H9 (cell line): ENCODE results near the gene EXOG. TPM values are rescaled to one million over a fixed set of nuclear protein-coding genes. Genes with fewer than 3 reads are reported as not detected.

Experiments
- DNase-seq: peaks from one replicate; pipeline ENCODE4 v3.0.0-alpha.2; 2017
- H2AFZ ChIP-seq: one replicate; pipeline ENCODE4 v1.6.1; 2013; ENCODE audit warnings: mild to moderate bottlenecking, low read length, control low read depth, moderate library complexity
- H2AK5ac ChIP-seq: 2 replicates; pipeline ENCODE4 v1.6.1; 2013; ENCODE audit warnings: low read length, control low read depth, mixed read lengths; ENCODE audit not compliant: insufficient read length
- H2BK120ac ChIP-seq: one replicate; pipeline ENCODE4 v1.6.1; 2013; ENCODE audit warnings: low read depth, mild to moderate bottlenecking, low read length, control low read depth, inconsistent platforms; ENCODE audit not compliant: poor library complexity, severe bottlenecking
- H2BK12ac ChIP-seq: 2 replicates; pipeline ENCODE4 v1.6.1; 2013; ENCODE audit warnings: low read length, control low read depth, mixed read lengths, low read depth; ENCODE audit not compliant: insufficient read length
- H2BK15ac ChIP-seq: 2 replicates; pipeline ENCODE4 v1.6.1; 2013; ENCODE audit warnings: low read depth, low read length, control low read depth
- H2BK20ac ChIP-seq: one replicate; pipeline ENCODE4 v1.6.1; 2013; ENCODE audit warnings: low read depth, mild to moderate bottlenecking, low read length, control low read depth, inconsistent platforms; ENCODE audit not compliant: poor library complexity, severe bottlenecking
- H2BK5ac ChIP-seq: 2 replicates; pipeline ENCODE4 v1.6.1; 2013; ENCODE audit warnings: low read length, control low read depth, mixed read lengths; ENCODE audit not compliant: insufficient read length
- H3K14ac ChIP-seq: 2 replicates; pipeline ENCODE4 v1.6.1; 2013; ENCODE audit warnings: low read length, control low read depth; ENCODE audit not compliant: insufficient read depth
- H3K18ac ChIP-seq: 2 replicates; pipeline ENCODE4 v1.6.1; 2013; ENCODE audit warnings: low read depth, mild to moderate bottlenecking, mixed read lengths, low read length, control low read depth; ENCODE audit not compliant: insufficient read length
- H3K23ac ChIP-seq: 2 replicates; pipeline ENCODE4 v1.6.1; 2013; ENCODE audit warnings: low read length, control low read depth, mixed read lengths, low read depth; ENCODE audit not compliant: insufficient read length
- H3K23me2 ChIP-seq: 2 replicates; pipeline ENCODE4 v1.6.1; 2013; ENCODE audit warnings: low read depth, mild to moderate bottlenecking, mixed read lengths, low read length, control low read depth; ENCODE audit not compliant: insufficient read length, poor library complexity, severe bottlenecking
- H3K27ac ChIP-seq: 2 replicates; pipeline ENCODE4 v1.5.1; 2013; ENCODE audit warnings: low read length, control low read depth, mixed read lengths, low read depth; ENCODE audit not compliant: insufficient read length
- H3K27me3 ChIP-seq: 2 replicates; pipeline ENCODE4 v1.6.1; 2013; ENCODE audit warnings: low read length, control low read depth, inconsistent platforms; ENCODE audit not compliant: insufficient read depth
- H3K4ac ChIP-seq: 2 replicates; pipeline ENCODE4 v1.6.1; 2013; ENCODE audit warnings: low read depth, mild to moderate bottlenecking, control low read depth, inconsistent platforms, low read length, moderate library complexity
- H3K4me1 ChIP-seq: 2 replicates; pipeline ENCODE4 v1.6.1; 2013; ENCODE audit warnings: low read length, control low read depth, inconsistent platforms; ENCODE audit not compliant: insufficient read depth
- H3K4me2 ChIP-seq: 2 replicates; pipeline ENCODE4 v1.6.1; 2013; ENCODE audit warnings: low read length, control low read depth, mixed read lengths; ENCODE audit not compliant: insufficient read length, insufficient read depth
- H3K56ac ChIP-seq: 2 replicates; pipeline ENCODE4 v1.6.1; 2013; ENCODE audit warnings: low read depth, mild to moderate bottlenecking, mixed read lengths, low read length, control low read depth; ENCODE audit not compliant: insufficient read length
- H3K79me1 ChIP-seq: 2 replicates; pipeline ENCODE4 v1.6.1; 2013; ENCODE audit warnings: low read depth, mild to moderate bottlenecking, moderate library complexity, low read length, control low read depth, inconsistent platforms; ENCODE audit not compliant: insufficient read depth, poor library complexity, severe bottlenecking
- H3K79me2 ChIP-seq: 2 replicates; pipeline ENCODE4 v1.6.1; 2013; ENCODE audit warnings: low read length, control low read depth, inconsistent platforms; ENCODE audit not compliant: insufficient read depth
- H3K9ac ChIP-seq: 2 replicates; pipeline ENCODE4 v1.6.1; 2013; ENCODE audit warnings: low read length, control low read depth, mixed read lengths; ENCODE audit not compliant: insufficient read length; ENCODE audit errors: extremely low read depth
- H3K9me3 ChIP-seq: one replicate; pipeline ENCODE4 v1.6.1; 2013; ENCODE audit warnings: low read depth, low read length, inconsistent platforms; ENCODE audit not compliant: control insufficient read depth
- H3T11ph ChIP-seq: one replicate; pipeline ENCODE4 v1.6.1; 2013; ENCODE audit warnings: mild to moderate bottlenecking, low read length, control low read depth, inconsistent platforms
- H4K20me1 ChIP-seq: one replicate; pipeline ENCODE4 v1.6.1; 2013; ENCODE audit not compliant: control insufficient read depth, insufficient read length, insufficient read depth
- H4K5ac ChIP-seq: 2 replicates; pipeline ENCODE4 v1.6.1; 2013; ENCODE audit warnings: low read depth, mild to moderate bottlenecking, mixed read lengths, low read length, control low read depth; ENCODE audit not compliant: insufficient read length
- H4K8ac ChIP-seq: replicated peaks from 2 replicates; pipeline ENCODE4 v1.6.1; 2013; ENCODE audit warnings: low read length, control low read depth, mixed read lengths, low read depth; ENCODE audit not compliant: insufficient read length
- H4K91ac ChIP-seq: 2 replicates; pipeline ENCODE4 v1.6.1; 2013; ENCODE audit warnings: low read depth, mild to moderate bottlenecking, moderate library complexity, mixed read lengths, low read length, control low read depth; ENCODE audit not compliant: insufficient read length
- H3K27ac Mint-ChIP-seq, 3 experiments: 2 replicates in 2 of 3; 3 replicates in 1 of 3; pipeline ENCODE4 v1.8.0; 2020 to 2021; ENCODE audit warnings: mixed read lengths in 3 of 3, mild to moderate bottlenecking in 1 of 3, moderate library complexity in 1 of 3
- H3K27me3 Mint-ChIP-seq: 2 replicates; pipeline ENCODE4 v1.8.0; 2021; ENCODE audit warnings: low read depth, mild to moderate bottlenecking, moderate library complexity, mixed read lengths
- H3K36me3 Mint-ChIP-seq, 3 experiments: 2 replicates in 2 of 3; 3 replicates in 1 of 3; pipeline ENCODE4 v1.8.0; 2020 to 2021; ENCODE audit warnings: low read depth in 3 of 3, mixed read lengths in 3 of 3; ENCODE audit not compliant: insufficient read depth in 1 of 3
- H3K4me1 Mint-ChIP-seq, 2 experiments: 2 replicates each; pipeline ENCODE4 v1.8.0; 2020; ENCODE audit warnings: mixed read lengths in 2 of 2
- H3K4me3 Mint-ChIP-seq, 2 experiments: 2 replicates in 1 of 2; 3 replicates in 1 of 2; pipeline ENCODE4 v1.8.0; 2020 to 2021; ENCODE audit warnings: mild to moderate bottlenecking in 2 of 2, mixed read lengths in 2 of 2, moderate library complexity in 1 of 2
- H3K9me3 Mint-ChIP-seq, 2 experiments: 2 replicates in 1 of 2; 3 replicates in 1 of 2; pipeline ENCODE4 v1.8.0; 2020; ENCODE audit warnings: mild to moderate bottlenecking in 2 of 2, mixed read lengths in 2 of 2, moderate library complexity in 1 of 2
- CTCF ChIP-seq: fragments of 200-600 bp; sonication (generic); conservative IDR thresholded peaks from 3 replicates; pipeline ENCODE4 v1.8.0; 2021; ENCODE audit warnings: antibody characterized with exemption, mild to moderate bottlenecking
- WGBS: extraction: QIAGEN DNeasy Blood & Tissue Kit; methylation state at CpG from one replicate; pipeline ENCODE4 v1.1.7; 2013; ENCODE audit warnings: missing lambda C conversion rate, low lambda C conversion rate, mixed read lengths; ENCODE audit not compliant: insufficient read length; ENCODE audit errors: extremely low coverage; 5-methylcytosine and 5-hydroxymethylcytosine counted together
- total RNA-seq: library from RNA; stranded (reverse); gene quantifications from 2 replicates; pipeline ENCODE4 v1.2.1, GENCODE V29; 2021

EXOG gene
- total RNA-seq, 1 experiment from 2014 or later = 14.1 TPM

- Mint-ChIP-seq H3K27ac (no peak overlapping the region), H3K4me1 (no peaks in the 10 kb centered on the region), H3K36me3 (peaks cover 9 to 33% (median 22%) of the 10 kb centered on the region in 3 experiments; a peak in 6 of 7 replicates), H3K27me3 (no peaks in the 10 kb centered on the region), H3K4me3 (no peak overlapping the region), H3K9me3 (no peaks in the 10 kb centered on the region)
- H2BK20ac ChIP-seq = no peak overlapping the region
- no peaks in the 10 kb centered on the region; the same call in 1 of the 2 replicates for H3K27me3 ChIP-seq
- H3K27ac ChIP-seq = no peak overlapping the region
- H4K5ac ChIP-seq = no peak overlapping the region
- no peaks in the 10 kb centered on the region for H4K20me1 ChIP-seq
- H3K4me2 ChIP-seq = no peak overlapping the region
- H2AFZ ChIP-seq = no peak overlapping the region
- no peak overlapping the region for H3K9ac ChIP-seq
- H3K9me3 ChIP-seq = no peaks in the 10 kb centered on the region
- H3K79me2 ChIP-seq = no peaks in the 10 kb centered on the region
- no peak for TF ChIP-seq CTCF
- WGBS = no CpG with 5 or more reads among the region's 2 CpGs
- no peak overlapping the region for H3K56ac ChIP-seq
- no peak overlapping the region for H3K23ac ChIP-seq
- H2AK5ac ChIP-seq = no peak overlapping the region
- no peak overlapping the region for H2BK5ac ChIP-seq
- H3K14ac ChIP-seq = no peak overlapping the region
- H2BK120ac ChIP-seq = no peak overlapping the region
- H3K23me2 ChIP-seq = no peaks in the 10 kb centered on the region
- H2BK12ac ChIP-seq = no peak overlapping the region
- no peak overlapping the region for H3K18ac ChIP-seq
- no peaks in the 10 kb centered on the region for H3K4me1 ChIP-seq
- H3K4ac ChIP-seq = no peak overlapping the region
- H3K79me1 ChIP-seq = no peaks in the 10 kb centered on the region
- DNase-seq = no peak
- no peak overlapping the region for H3T11ph ChIP-seq
- H4K8ac ChIP-seq = no peak overlapping the region
- H2BK15ac ChIP-seq = no peak overlapping the region
- no peak overlapping the region for H4K91ac ChIP-seq
Measured at GRCh38 chr3:38488949-38489348, 7.2 kb upstream of the EXOG start.
